ENCODE data around the gene ARHGAP24. TPM values are rescaled to one million over a fixed set of nuclear protein-coding genes. Genes with fewer than 3 reads are reported as not detected.
"Not testable (repeated sequence)": the region's sequence is repeated elsewhere in the genome, so short reads cannot be mapped to it uniquely, and the experiment has no call there.

ARHGAP24 gene
- total RNA-seq, 1 donor from 2014 or later: 61.1 TPM

- no peaks in the 10 kb centered on the region for H3K36me3 ChIP-seq (ENCODE audit: control insufficient read depth in 3 of 3, insufficient read depth in 3 of 3, low read length in 3 of 3)
- no peak overlapping the region for H3K27ac ChIP-seq (ENCODE audit: low read depth, low read length)
- no peak overlapping the region for H3K9ac ChIP-seq (ENCODE audit: low read depth in 1 of 3, low read length in 3 of 3)
- H3K27me3 ChIP-seq (ENCODE audit: control insufficient read depth in 3 of 3, insufficient read depth in 3 of 3, low read length in 3 of 3): no peaks in the 10 kb centered on the region
- no peaks in the 10 kb centered on the region for H3K9me3 ChIP-seq (ENCODE audit: control insufficient read depth in 3 of 3, low read length in 3 of 3)
- H3K4me1 ChIP-seq (ENCODE audit: control insufficient read depth in 3 of 3, insufficient read depth in 3 of 3, low read length in 3 of 3): no peaks in the 10 kb centered on the region
- no peak overlapping the region for H3K4me3 ChIP-seq (ENCODE audit: low read length in 3 of 3)
Observed at GRCh38 chr4:85895755-85896154, 420.8 kb downstream of the ARHGAP24 start.

GRCh38 chr4:85898231-85898630, 423.3 kb downstream of the ARHGAP24 start:
- H3K27ac ChIP-seq (ENCODE audit: low read depth, low read length): no peak overlapping the region
- no peak overlapping the region for H3K9ac ChIP-seq (ENCODE audit: low read depth in 1 of 3, low read length in 3 of 3)
- H3K27me3 ChIP-seq (ENCODE audit: control insufficient read depth in 3 of 3, insufficient read depth in 3 of 3, low read length in 3 of 3): no peaks in the 10 kb centered on the region
- H3K4me1 ChIP-seq (ENCODE audit: control insufficient read depth in 3 of 3, insufficient read depth in 3 of 3, low read length in 3 of 3): no peaks in the 10 kb centered on the region
- H3K36me3 ChIP-seq (ENCODE audit: control insufficient read depth in 3 of 3, insufficient read depth in 3 of 3, low read length in 3 of 3): no peaks in the 10 kb centered on the region
- H3K4me3 ChIP-seq (ENCODE audit: low read length in 3 of 3): no peak overlapping the region
- no peaks in the 10 kb centered on the region for H3K9me3 ChIP-seq (ENCODE audit: control insufficient read depth in 3 of 3, low read length in 3 of 3)

- no peak overlapping the region for H3K27ac ChIP-seq (ENCODE audit: low read depth, low read length)
- no peak overlapping the region for H3K4me3 ChIP-seq (ENCODE audit: low read length in 3 of 3)
- no peaks in the 10 kb centered on the region for H3K9me3 ChIP-seq (ENCODE audit: control insufficient read depth in 3 of 3, low read length in 3 of 3)
- H3K27me3 ChIP-seq (ENCODE audit: control insufficient read depth in 3 of 3, insufficient read depth in 3 of 3, low read length in 3 of 3): no peaks in the 10 kb centered on the region
- no peak overlapping the region for H3K9ac ChIP-seq (ENCODE audit: low read depth in 1 of 3, low read length in 3 of 3)
- no peaks in the 10 kb centered on the region for H3K36me3 ChIP-seq (ENCODE audit: control insufficient read depth in 3 of 3, insufficient read depth in 3 of 3, low read length in 3 of 3)
- no peaks in the 10 kb centered on the region for H3K4me1 ChIP-seq (ENCODE audit: control insufficient read depth in 3 of 3, insufficient read depth in 3 of 3, low read length in 3 of 3)
Observed at GRCh38 chr4:85901500-85901899, 426.6 kb downstream of the ARHGAP24 start.

- H3K27ac ChIP-seq (ENCODE audit: low read depth, low read length); H3K27me3 ChIP-seq (ENCODE audit: control insufficient read depth in 3 of 3, insufficient read depth in 3 of 3, low read length in 3 of 3); H3K9ac ChIP-seq (ENCODE audit: low read depth in 1 of 3, low read length in 3 of 3); H3K36me3 ChIP-seq (ENCODE audit: control insufficient read depth in 3 of 3, insufficient read depth in 3 of 3, low read length in 3 of 3); H3K4me3 ChIP-seq (ENCODE audit: low read length in 3 of 3); H3K4me1 ChIP-seq (ENCODE audit: control insufficient read depth in 3 of 3, insufficient read depth in 3 of 3, low read length in 3 of 3); H3K9me3 ChIP-seq (ENCODE audit: control insufficient read depth in 3 of 3, low read length in 3 of 3): not testable (repeated sequence)
Observed at GRCh38 chr4:85902647-85903046, 427.7 kb downstream of the ARHGAP24 start.

- no peak overlapping the region for H3K9ac ChIP-seq (ENCODE audit: low read depth in 1 of 3, low read length in 3 of 3)
- H3K4me1 ChIP-seq (ENCODE audit: control insufficient read depth in 3 of 3, insufficient read depth in 3 of 3, low read length in 3 of 3): peaks cover 2 to 6% (median 4%) of the 10 kb centered on the region in 3 donors
- no peaks in the 10 kb centered on the region for H3K27me3 ChIP-seq (ENCODE audit: control insufficient read depth in 3 of 3, insufficient read depth in 3 of 3, low read length in 3 of 3)
- H3K36me3 ChIP-seq (ENCODE audit: control insufficient read depth in 3 of 3, insufficient read depth in 3 of 3, low read length in 3 of 3): no peaks in the 10 kb centered on the region
- no peak overlapping the region for H3K4me3 ChIP-seq (ENCODE audit: low read length in 3 of 3)
- H3K9me3 ChIP-seq (ENCODE audit: control insufficient read depth in 3 of 3, low read length in 3 of 3): no peaks in the 10 kb centered on the region
- no peak overlapping the region for H3K27ac ChIP-seq (ENCODE audit: low read depth, low read length)
Observed at GRCh38 chr4:85905761-85906160, 430.8 kb downstream of the ARHGAP24 start.

- H3K9me3 ChIP-seq (ENCODE audit: control insufficient read depth in 3 of 3, low read length in 3 of 3): no peaks in the 10 kb centered on the region
- no peaks in the 10 kb centered on the region for H3K36me3 ChIP-seq (ENCODE audit: control insufficient read depth in 3 of 3, insufficient read depth in 3 of 3, low read length in 3 of 3)
- H3K4me1 ChIP-seq (ENCODE audit: control insufficient read depth in 3 of 3, insufficient read depth in 3 of 3, low read length in 3 of 3): peaks cover 2 to 6% (median 4%) of the 10 kb centered on the region in 3 donors
- H3K27me3 ChIP-seq (ENCODE audit: control insufficient read depth in 3 of 3, insufficient read depth in 3 of 3, low read length in 3 of 3): no peaks in the 10 kb centered on the region
- no peak overlapping the region for H3K4me3 ChIP-seq (ENCODE audit: low read length in 3 of 3)
- no peak overlapping the region for H3K27ac ChIP-seq (ENCODE audit: low read depth, low read length)
- no peak overlapping the region for H3K9ac ChIP-seq (ENCODE audit: low read depth in 1 of 3, low read length in 3 of 3)
Observed at GRCh38 chr4:85907001-85907400, 432.1 kb downstream of the ARHGAP24 start.

GRCh38 chr4:85909851-85910250, 434.9 kb downstream of the ARHGAP24 start:
- Histone ChIP-seq H3K9me3 (ENCODE audit: control insufficient read depth in 3 of 3, low read length in 3 of 3) (no peaks in the 10 kb centered on the region), H3K4me1 (ENCODE audit: control insufficient read depth in 3 of 3, insufficient read depth in 3 of 3, low read length in 3 of 3) (peaks cover 2 to 6% (median 4%) of the 10 kb centered on the region in 3 donors), H3K27ac (ENCODE audit: low read depth, low read length) (no peak overlapping the region), H3K27me3 (ENCODE audit: control insufficient read depth in 3 of 3, insufficient read depth in 3 of 3, low read length in 3 of 3) (no peaks in the 10 kb centered on the region), H3K36me3 (ENCODE audit: control insufficient read depth in 3 of 3, insufficient read depth in 3 of 3, low read length in 3 of 3) (no peaks in the 10 kb centered on the region), H3K4me3 (ENCODE audit: low read length in 3 of 3) (peak overlapping the region in 1 of 3 donors; percentile 54), H3K9ac (ENCODE audit: low read depth in 1 of 3, low read length in 3 of 3) (peak overlapping the region in 1 of 3 donors; percentile 47)

- Histone ChIP-seq H3K27me3 (ENCODE audit: control insufficient read depth in 3 of 3, insufficient read depth in 3 of 3, low read length in 3 of 3) (no peaks in the 10 kb centered on the region), H3K27ac (ENCODE audit: low read depth, low read length) (no peak overlapping the region), H3K9ac (ENCODE audit: low read depth in 1 of 3, low read length in 3 of 3) (no peak overlapping the region), H3K4me3 (ENCODE audit: low read length in 3 of 3) (no peak overlapping the region), H3K9me3 (ENCODE audit: control insufficient read depth in 3 of 3, low read length in 3 of 3) (no peaks in the 10 kb centered on the region), H3K4me1 (ENCODE audit: control insufficient read depth in 3 of 3, insufficient read depth in 3 of 3, low read length in 3 of 3) (peaks cover 2 to 6% (median 4%) of the 10 kb centered on the region in 3 donors), H3K36me3 (ENCODE audit: control insufficient read depth in 3 of 3, insufficient read depth in 3 of 3, low read length in 3 of 3) (no peaks in the 10 kb centered on the region)
Observed at GRCh38 chr4:85910985-85911384, 436.0 kb downstream of the ARHGAP24 start.

GRCh38 chr4:85913931-85914694, 439.2 kb downstream of the ARHGAP24 start:
- Histone ChIP-seq H3K27ac (ENCODE audit: low read depth, low read length) (no peak overlapping the region), H3K4me1 (ENCODE audit: control insufficient read depth in 3 of 3, insufficient read depth in 3 of 3, low read length in 3 of 3) (peaks cover 2 to 6% (median 4%) of the 10 kb centered on the region in 3 donors), H3K4me3 (ENCODE audit: low read length in 3 of 3) (no peak overlapping the region), H3K27me3 (ENCODE audit: control insufficient read depth in 3 of 3, insufficient read depth in 3 of 3, low read length in 3 of 3) (no peaks in the 10 kb centered on the region), H3K9me3 (ENCODE audit: control insufficient read depth in 3 of 3, low read length in 3 of 3) (no peaks in the 10 kb centered on the region), H3K36me3 (ENCODE audit: control insufficient read depth in 3 of 3, insufficient read depth in 3 of 3, low read length in 3 of 3) (no peaks in the 10 kb centered on the region), H3K9ac (ENCODE audit: low read depth in 1 of 3, low read length in 3 of 3) (no peak overlapping the region)

GRCh38 chr4:85915570-85915969, 440.6 kb downstream of the ARHGAP24 start:
- H3K9me3 ChIP-seq (ENCODE audit: control insufficient read depth in 3 of 3, low read length in 3 of 3); H3K4me3 ChIP-seq (ENCODE audit: low read length in 3 of 3): not testable (repeated sequence)

More at GRCh38 chr4:85915570-85915969, 440.6 kb downstream of the ARHGAP24 start:
- H3K4me1 ChIP-seq (ENCODE audit: control insufficient read depth in 3 of 3, insufficient read depth in 3 of 3, low read length in 3 of 3); H3K27me3 ChIP-seq (ENCODE audit: control insufficient read depth in 3 of 3, insufficient read depth in 3 of 3, low read length in 3 of 3); H3K9ac ChIP-seq (ENCODE audit: low read depth in 1 of 3, low read length in 3 of 3); H3K36me3 ChIP-seq (ENCODE audit: control insufficient read depth in 3 of 3, insufficient read depth in 3 of 3, low read length in 3 of 3); H3K27ac ChIP-seq (ENCODE audit: low read depth, low read length): not testable (repeated sequence)
